ENCODE measurements around the gene CD248.

The CD248 gene

DNA sequence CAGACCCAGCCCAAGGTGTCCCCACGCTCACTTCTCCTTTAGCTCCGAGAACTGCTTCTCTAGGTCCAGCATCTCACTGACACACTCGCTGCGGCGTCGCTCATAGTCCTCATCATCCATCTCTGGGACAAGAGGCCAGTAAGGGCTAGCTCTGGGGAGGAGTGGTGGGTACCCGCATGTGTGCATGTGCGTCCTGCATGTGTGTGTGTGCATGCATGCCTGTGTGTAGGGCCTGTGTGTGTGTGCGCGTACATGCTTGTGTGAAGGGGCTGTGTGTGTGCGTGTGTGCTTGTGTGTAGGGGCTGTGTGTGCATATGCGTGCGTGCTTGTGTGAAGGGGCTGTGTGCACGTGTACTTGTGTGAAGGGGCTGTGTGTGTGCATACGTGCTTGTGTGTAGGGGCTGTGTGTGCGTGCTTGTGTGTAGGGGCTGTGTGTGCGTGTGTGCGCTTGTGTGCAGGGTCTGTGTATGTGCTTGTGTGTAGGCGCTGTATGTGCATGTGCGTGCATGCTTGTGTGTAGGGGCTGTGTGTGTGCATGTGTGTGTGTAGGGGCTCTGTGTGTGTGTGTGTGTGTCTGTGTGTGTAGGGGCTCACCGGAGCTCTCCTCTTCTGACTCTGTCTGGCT is 24.8 kb upstream of the CD248 start:
- peak; percentile 75 for FAIRE-seq

GRCh38 chr11:66340596-66341501 is 24.0 kb upstream of the CD248 start:
- FAIRE-seq: no peak

More for the DNA sequence above, 24.8 kb upstream of the CD248 start:
- DNase-seq (ENCODE audit: low spot score): no peak

GRCh38 chr11:66339686-66340483 is 23.0 kb upstream of the CD248 start:
- FAIRE-seq (no peak), DNase-seq (ENCODE audit: low spot score) (no peak)

More at GRCh38 chr11:66340596-66341501, 24.0 kb upstream of the CD248 start:
- DNase-seq (ENCODE audit: low spot score): no peak

DNA sequence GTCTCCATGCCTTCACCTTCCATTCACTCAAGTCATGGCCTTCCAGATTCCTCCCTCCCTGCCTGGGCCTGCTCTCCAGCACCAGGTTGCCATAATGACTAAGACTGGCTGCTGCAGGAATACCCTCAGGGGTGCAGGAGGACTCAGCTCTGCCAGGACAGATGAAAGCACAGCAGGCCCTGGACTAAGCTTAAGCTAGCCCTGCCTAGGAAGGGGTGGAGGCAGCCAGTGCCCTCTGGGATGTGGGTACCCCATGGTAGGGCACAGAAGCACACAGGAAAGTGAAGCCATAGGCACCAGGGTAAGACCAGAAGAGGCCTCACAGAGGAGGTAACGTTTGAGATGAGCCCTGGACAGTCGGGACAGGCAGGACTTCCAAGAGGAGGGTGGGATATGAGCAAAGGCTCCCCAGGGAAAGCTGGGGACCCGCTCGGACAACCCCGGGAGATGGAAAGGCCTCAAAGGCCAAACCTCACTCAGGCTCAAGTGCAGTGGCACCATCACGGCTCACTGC is 22.4 kb upstream of the CD248 start:
- no peak for DNase-seq (ENCODE audit: low spot score)

DNA sequence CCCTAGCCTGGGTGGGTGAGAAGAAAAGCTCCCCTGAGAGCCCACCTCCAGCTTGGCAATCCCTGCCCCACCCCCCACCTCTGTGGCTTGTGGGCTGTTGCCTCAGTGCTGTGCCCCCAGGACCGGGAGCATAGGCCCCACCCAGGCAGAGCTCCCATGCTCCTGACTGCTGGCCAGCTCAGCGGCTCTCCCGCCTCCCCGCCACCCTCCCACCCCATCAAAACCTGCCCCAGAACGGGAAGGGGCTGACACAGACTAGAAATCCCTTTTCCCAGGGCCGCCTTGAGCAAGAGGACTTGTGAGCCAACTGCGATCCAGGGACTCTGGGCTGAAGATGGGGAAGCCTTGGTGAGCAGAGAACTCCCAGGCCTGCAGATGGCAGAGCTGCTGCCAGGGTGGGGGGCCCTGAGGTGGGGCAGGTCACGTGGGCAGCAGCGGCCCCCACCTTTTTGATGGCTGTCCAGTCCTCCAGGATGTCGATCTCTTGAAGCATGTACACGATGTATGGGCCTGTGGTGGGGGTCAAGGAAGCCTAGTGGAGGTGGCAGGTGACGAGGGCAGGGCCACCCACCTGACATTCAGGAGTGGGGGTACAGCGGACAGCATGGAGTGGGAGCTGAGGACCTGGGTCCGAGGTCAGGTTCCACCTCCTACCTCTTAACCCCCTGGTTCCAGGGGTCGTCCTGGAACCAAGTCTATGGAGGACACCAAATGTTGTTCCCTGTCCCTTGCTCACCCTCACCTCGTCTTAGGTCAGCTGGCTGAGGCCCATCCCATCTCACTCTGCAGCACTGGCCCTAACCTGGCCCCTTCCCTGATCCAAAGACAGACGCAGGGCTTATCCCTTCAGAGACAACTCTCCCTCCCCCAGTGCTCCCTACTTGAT is 21.7 kb upstream of the CD248 start:
- no peak for DNase-seq (ENCODE audit: low spot score)

More for the DNA sequence above, 22.4 kb upstream of the CD248 start:
- FAIRE-seq: no peak

DNA sequence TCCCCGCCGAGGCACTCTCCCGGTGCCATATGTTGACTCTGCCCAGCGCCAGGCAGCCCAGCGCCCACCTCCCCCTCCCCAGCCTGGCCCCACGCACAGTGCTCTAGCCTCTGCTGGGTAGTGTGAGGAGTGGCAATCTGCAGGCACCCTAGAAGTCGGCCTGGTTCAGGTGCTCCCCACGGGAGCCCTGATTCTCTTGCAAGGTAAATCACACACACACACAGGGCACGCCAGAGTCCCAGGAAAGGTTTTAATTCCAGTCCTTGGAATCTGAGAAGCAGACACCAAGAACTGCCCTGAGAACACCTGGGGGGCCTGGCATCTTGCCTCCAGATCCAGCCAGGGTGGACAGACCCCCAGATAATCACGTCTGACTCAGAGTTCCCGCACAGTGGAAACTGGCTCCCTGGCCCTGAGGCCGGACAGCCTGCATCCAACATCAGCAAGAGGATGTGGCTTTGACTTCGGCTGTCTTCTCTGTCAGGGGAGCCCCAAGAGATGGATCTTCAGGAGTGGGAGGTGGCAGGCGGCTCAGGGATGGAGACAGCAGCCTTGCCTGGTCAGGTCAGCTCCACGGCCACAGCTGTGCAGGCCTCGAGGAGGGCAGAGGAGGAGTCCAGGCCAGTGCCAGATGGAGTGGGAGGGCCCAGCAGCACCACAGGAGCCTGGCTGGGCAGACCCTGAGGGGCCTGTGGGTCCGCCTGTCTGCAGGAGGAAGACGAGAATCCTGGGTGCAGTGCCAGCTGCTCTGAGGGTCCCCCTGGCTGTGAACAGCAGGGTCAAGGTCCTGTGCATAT is 20.5 kb upstream of the CD248 start:
- DNase-seq (ENCODE audit: low spot score) (no peak), FAIRE-seq (peak; percentile 76)

More for the DNA sequence above, 21.7 kb upstream of the CD248 start:
- FAIRE-seq: no peak

- FAIRE-seq (peak; percentile 95), DNase-seq (ENCODE audit: low spot score) (peak; percentile 86)
Measured at GRCh38 chr11:66336234-66337102, 19.6 kb upstream of the CD248 start, which contains the start of gene RIN1. TSS of gene RIN1 (minus strand) at chr11:66336434. CDS start at chr11:66336402, 32 bp downstream.

- DNase-seq (ENCODE audit: low spot score) (peak; percentile 55), FAIRE-seq (peak; percentile 52)
Measured at GRCh38 chr11:66335531-66336233, 18.8 kb upstream of the CD248 start.

GRCh38 chr11:66334605-66335442 is 18.0 kb upstream of the CD248 start:
- FAIRE-seq (no peak), DNase-seq (ENCODE audit: low spot score) (no peak)

DNA sequence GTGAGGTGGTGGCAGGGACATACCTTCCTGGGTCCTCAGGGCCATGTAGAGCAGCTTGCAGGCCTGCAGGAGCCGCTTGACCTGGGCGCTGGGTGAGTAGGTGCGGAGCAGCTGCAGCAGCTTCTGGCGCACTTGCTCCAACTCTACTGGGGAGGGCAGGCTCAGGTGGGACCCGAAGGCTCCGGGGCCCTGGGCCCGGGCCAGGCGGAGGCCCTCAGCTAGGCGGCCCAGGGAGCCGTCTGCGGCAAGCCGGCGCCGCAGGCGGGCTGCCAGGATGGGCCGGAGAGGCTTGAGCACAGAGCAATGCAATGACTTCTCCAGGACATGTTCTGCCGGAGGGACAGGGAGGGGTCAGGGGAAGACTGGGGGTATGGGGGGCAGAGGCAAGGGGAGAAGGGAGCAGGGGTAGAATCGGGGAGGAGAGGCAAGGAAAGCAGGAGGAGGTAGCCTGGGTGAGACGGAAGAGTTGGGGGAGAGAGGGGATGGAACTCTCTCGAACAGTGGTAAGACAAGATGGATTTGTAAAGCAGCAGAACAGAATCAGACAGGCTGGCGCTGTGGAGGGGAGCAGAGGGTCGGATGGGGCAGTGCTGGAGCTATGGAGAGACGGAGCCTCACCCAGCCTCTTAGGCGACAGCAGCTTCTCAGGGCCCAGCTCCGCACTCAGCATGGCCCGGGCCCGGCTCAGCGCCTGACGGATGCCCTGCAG is 17.2 kb upstream of the CD248 start:
- no peak for FAIRE-seq

GRCh38 chr11:66333220-66333877 is 16.5 kb upstream of the CD248 start:
- no peak for FAIRE-seq

More for the DNA sequence above, 17.2 kb upstream of the CD248 start:
- DNase-seq (ENCODE audit: low spot score): no peak

GRCh38 chr11:66332371-66333219 is 15.8 kb upstream of the CD248 start:
- DNase-seq (ENCODE audit: low spot score): no peak
- no peak for FAIRE-seq

More at GRCh38 chr11:66333220-66333877, 16.5 kb upstream of the CD248 start:
- no peak for DNase-seq (ENCODE audit: low spot score)

- no peak for FAIRE-seq
- DNase-seq (ENCODE audit: low spot score): no peak
Measured at GRCh38 chr11:66331542-66332370, 14.9 kb upstream of the CD248 start.

DNA sequence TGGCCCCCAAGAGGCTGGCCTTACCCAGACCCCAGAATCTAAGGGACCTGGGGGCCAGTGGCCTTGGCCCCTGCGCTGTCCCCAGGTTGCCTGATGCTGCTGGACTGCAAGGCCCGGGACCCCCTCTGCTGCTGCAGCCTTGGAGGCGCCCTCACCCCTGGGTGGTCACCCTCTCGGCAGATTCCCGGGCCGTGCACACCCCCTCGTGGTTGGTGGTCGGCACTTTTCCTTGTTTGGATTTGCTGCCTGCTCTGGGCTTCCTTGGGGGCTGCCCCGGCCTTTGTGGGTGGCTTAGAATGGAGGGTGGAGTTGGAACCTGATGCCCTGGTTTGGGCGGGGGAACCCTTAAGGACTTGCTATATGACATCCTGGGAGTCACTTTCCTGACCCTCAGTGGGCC is 14.1 kb upstream of the CD248 start:
- DNase-seq (ENCODE audit: low spot score) (no peak), FAIRE-seq (no peak)
